IMR-90 (cell line): ENCODE data around the gene DIAPH2. TPM values are rescaled to one million over a fixed set of nuclear protein-coding genes. Genes with fewer than 3 reads are reported as not detected.

Experiments used
- ATAC-seq: fragments of 200-7000 bp; cut with Tn5 transposase; 2 replicates; pipeline ENCODE4 v1.9.1; 2020; ENCODE audit warnings: low read depth, mild to moderate bottlenecking, moderate library complexity
- BruUV-seq: library from RNA; stranded (reverse); fragments of 400-500 nt; replicated peaks from 2 replicates; lab custom pipeline; 2021; lab: Mats Ljungman, UMichigan
- CTCF ChIA-PET: fragments of 300-600 bp; formaldehyde crosslinking; extraction: SDS; loops from one replicate; lab custom pipeline; 2021; ENCODE audit warnings: antibody characterized with exemption; lab: Yijun Ruan, JAX
- POLR2A ChIA-PET: fragments of 300-600 bp; sonication (Branson Sonifier 250); formaldehyde crosslinking; loops from one replicate; lab custom pipeline; 2022; ENCODE audit warnings: antibody characterized with exemption; ENCODE audit not compliant: unreplicated experiment; lab: Charles Lee
- DNase-seq: peaks from one replicate; pipeline ENCODE4 v3.0.0; 2013
- H2AFZ ChIP-seq: replicated peaks from 2 replicates; pipeline ENCODE3; 2013; ENCODE audit warnings: low read length, mild to moderate bottlenecking; ENCODE audit not compliant: poor library complexity
- H2AK5ac ChIP-seq: 2 replicates; pipeline ENCODE4 v1.6.1; 2013; ENCODE audit warnings: low read depth, low read length, inconsistent platforms
- H2AK9ac ChIP-seq: replicated peaks from 2 replicates; pipeline ENCODE3; 2013; ENCODE audit warnings: mild to moderate bottlenecking, low read depth, low read length, moderate library complexity; ENCODE audit not compliant: poor library complexity
- H2BK120ac ChIP-seq: 2 replicates; pipeline ENCODE4 v1.6.1; 2013; ENCODE audit warnings: low read depth, low read length, inconsistent platforms
- H2BK15ac ChIP-seq: 3 replicates; pipeline ENCODE4 v1.6.1; 2013; ENCODE audit warnings: low read depth, low read length, inconsistent platforms
- H2BK20ac ChIP-seq: 2 replicates; pipeline ENCODE4 v1.6.1; 2013; ENCODE audit warnings: low read depth, mild to moderate bottlenecking, inconsistent platforms, low read length, moderate library complexity
- H2BK5ac ChIP-seq: 2 replicates; pipeline ENCODE4 v1.6.1; 2013; ENCODE audit warnings: mild to moderate bottlenecking, low read depth, low read length, inconsistent platforms; ENCODE audit not compliant: poor library complexity, severe bottlenecking
- H3K14ac ChIP-seq: replicated peaks from 2 replicates; pipeline ENCODE4 v1.6.1; 2013; ENCODE audit warnings: low read depth, low read length, inconsistent platforms
- H3K18ac ChIP-seq: 2 replicates; pipeline ENCODE4 v1.6.1; 2013; ENCODE audit warnings: low read depth, low read length, control low read depth
- H3K23ac ChIP-seq: 2 replicates; pipeline ENCODE4 v1.6.1; 2013; ENCODE audit warnings: low read depth, low read length, inconsistent platforms
- H3K27ac ChIP-seq: 2 replicates; pipeline ENCODE4 v1.5.1; 2013; ENCODE audit warnings: mild to moderate bottlenecking, control low read depth, low read length; ENCODE audit not compliant: insufficient read depth
- H3K27me3 ChIP-seq: 2 replicates; pipeline ENCODE4 v1.6.1; 2013; ENCODE audit warnings: low read length; ENCODE audit not compliant: control insufficient read depth, insufficient read depth
- H3K36me3 ChIP-seq: 2 replicates; pipeline ENCODE4 v1.6.1; 2013; ENCODE audit warnings: low read length, mixed read lengths; ENCODE audit not compliant: control insufficient read depth, insufficient read depth
- H3K4ac ChIP-seq: 2 replicates; pipeline ENCODE4 v1.6.1; 2013; ENCODE audit warnings: low read depth, low read length, inconsistent platforms
- H3K4me1 ChIP-seq: 2 replicates; pipeline ENCODE4 v1.6.1; 2013; ENCODE audit warnings: low read length, mixed read lengths; ENCODE audit not compliant: control insufficient read depth, insufficient read depth
- H3K4me2 ChIP-seq: 2 replicates; pipeline ENCODE4 v1.6.1; 2013; ENCODE audit warnings: low read depth, mild to moderate bottlenecking, control low read depth, low read length, moderate library complexity
- H3K4me3 ChIP-seq: 2 replicates; pipeline ENCODE4 v1.5.1; 2013; ENCODE audit warnings: low read depth, mild to moderate bottlenecking, control low read depth, low read length, moderate library complexity; ENCODE audit not compliant: insufficient read depth
- H3K56ac ChIP-seq: 2 replicates; pipeline ENCODE4 v1.6.1; 2013; ENCODE audit warnings: low read length, inconsistent platforms; ENCODE audit not compliant: insufficient read depth; ENCODE audit errors: extremely low read depth
- H3K79me1 ChIP-seq, 2 experiments: 2 replicates each; pipeline ENCODE4 v1.6.1; 2013; ENCODE audit warnings: low read length in 2 of 2, inconsistent platforms in 1 of 2, low read depth in 1 of 2
- H3K9ac ChIP-seq: 2 replicates; pipeline ENCODE4 v1.6.1; 2013; ENCODE audit warnings: low read depth, low read length, control low read depth
- H3K9me1 ChIP-seq: 2 replicates; pipeline ENCODE4 v1.6.1; 2013; ENCODE audit warnings: low read length, inconsistent platforms; ENCODE audit not compliant: insufficient read depth
- H3K9me3 ChIP-seq: 2 replicates; pipeline ENCODE4 v1.6.1; 2013; ENCODE audit warnings: low read length; ENCODE audit not compliant: control insufficient read depth, insufficient read depth
- H4K20me1 ChIP-seq: 2 replicates; pipeline ENCODE4 v1.6.1; 2013; ENCODE audit warnings: low read length, inconsistent platforms; ENCODE audit not compliant: insufficient read depth
- H4K5ac ChIP-seq: 2 replicates; pipeline ENCODE4 v1.6.1; 2013; ENCODE audit warnings: mild to moderate bottlenecking, low read depth, low read length, control low read depth
- H4K8ac ChIP-seq, 2 experiments: 2 replicates each; pipeline ENCODE4 v1.6.1; 2013; ENCODE audit warnings: low read depth in 2 of 2, low read length in 2 of 2, control low read depth in 1 of 2, inconsistent platforms in 1 of 2
- H4K91ac ChIP-seq: 2 replicates; pipeline ENCODE4 v1.6.1; 2013; ENCODE audit warnings: low read depth, low read length, inconsistent platforms; ENCODE audit not compliant: insufficient read depth
- BHLHE40 ChIP-seq: fragments of 150-350 bp; IDR thresholded peaks from 2 replicates; pipeline ENCODE4 v1.6.1; 2016; ENCODE audit warnings: mild to moderate bottlenecking, low read depth, low read length
- CEBPB ChIP-seq: IDR thresholded peaks from 2 replicates; pipeline ENCODE4 v1.6.1; 2012; ENCODE audit warnings: low read depth, low read length, improper control_type of control experiment
- CHD1 ChIP-seq: IDR thresholded peaks from 2 replicates; pipeline ENCODE4 v1.6.1; 2012; ENCODE audit warnings: low read depth, low read length, improper control_type of control experiment
- FOS ChIP-seq: fragments of 150-350 bp; IDR thresholded peaks from 2 replicates; pipeline ENCODE4 v1.6.1; 2016; ENCODE audit warnings: low read depth, low read length
- MAFK ChIP-seq: IDR thresholded peaks from 2 replicates; pipeline ENCODE4 v1.6.1; 2012; ENCODE audit warnings: low read depth, low read length, improper control_type of control experiment
- MAZ ChIP-seq: IDR thresholded peaks from 2 replicates; pipeline ENCODE4 v1.6.1; 2012; ENCODE audit warnings: low read depth, mild to moderate bottlenecking, low read length, improper control_type of control experiment, moderate library complexity, borderline replicate concordance
- MXI1 ChIP-seq: IDR thresholded peaks from 2 replicates; pipeline ENCODE4 v1.6.1; 2012; ENCODE audit warnings: low read depth, mild to moderate bottlenecking, low read length, moderate library complexity, borderline replicate concordance
- NFE2L2 ChIP-seq: fragments of 150-350 bp; IDR thresholded peaks from 2 replicates; pipeline ENCODE4 v1.6.1; 2016; ENCODE audit warnings: low read depth, mild to moderate bottlenecking, low read length
- POLR2A ChIP-seq: IDR thresholded peaks from 2 replicates; pipeline ENCODE4 v1.6.1; 2012; ENCODE audit warnings: mild to moderate bottlenecking, low read depth, low read length
- RAD21 ChIP-seq: IDR thresholded peaks from 2 replicates; pipeline ENCODE4 v1.6.1; 2012; ENCODE audit warnings: low read length, improper control_type of control experiment
- RCOR1 ChIP-seq: IDR thresholded peaks from 2 replicates; pipeline ENCODE4 v1.6.1; 2012; ENCODE audit warnings: mild to moderate bottlenecking, low read length, improper control_type of control experiment; ENCODE audit not compliant: insufficient replicate concordance
- RFX5 ChIP-seq: IDR thresholded peaks from 2 replicates; pipeline ENCODE4 v1.8.0; 2012; ENCODE audit warnings: low read depth, mild to moderate bottlenecking, low read length, moderate library complexity
- SMC3 ChIP-seq: fragments of 150-350 bp; IDR thresholded peaks from 2 replicates; pipeline ENCODE4 v1.6.1; 2016; ENCODE audit warnings: low read depth, mild to moderate bottlenecking, antibody characterized with exemption, low read length, moderate library complexity
- WGBS, 2 experiments: methylation state at CpG; one replicate each; pipeline versions ENCODE4 v1.1.5 to v1.1.7; 2013; ENCODE audit warnings: missing lambda C conversion rate in 2 of 2; ENCODE audit not compliant: insufficient read length in 1 of 2; ENCODE audit errors: extremely low coverage in 2 of 2; 5-methylcytosine and 5-hydroxymethylcytosine counted together
- dilution Hi-C: fragments of 300-500 bp; cut with HindIII; formaldehyde crosslinking; loops from one replicate; pipeline ENCODE4 v1.14.3; 2018; ENCODE audit warnings: low sequenced_read_pairs; ENCODE audit not compliant: unreplicated experiment
- in situ Hi-C: fragments of 300-500 bp; cut with MboI; formaldehyde crosslinking; loops from 3 replicates; pipeline ENCODE4 v1.14.3; 2019; ENCODE audit warnings: low sequenced_read_pairs, inconsistent platforms, mixed read lengths
- intact Hi-C: fragments of 100-400 bp; cut with micrococcal nuclease; formaldehyde crosslinking; loops from 2 replicates; pipeline ENCODE4 v1.10.0; 2022
- polyA plus RNA-seq, 3 experiments: library from polyadenylated mRNA; depleted of rRNA; stranded (reverse); fragments of >200 nt; gene quantifications; 2 replicates each; pipeline ENCODE4 v1.2.3, GENCODE V29; 2012; ENCODE audit warnings: low replicate concordance in 1 of 3
- total RNA-seq: library from RNA; depleted of rRNA; stranded (reverse); fragments of >200 nt; gene quantifications from 2 replicates; pipeline ENCODE4 v1.2.3, GENCODE V29; 2012
- TF ChIP-seq, protein P1 (sequence below): fragments of 150-350 bp; IDR thresholded peaks from 2 replicates; pipeline ENCODE4 v1.6.1; 2017; ENCODE audit warnings: mild to moderate bottlenecking, antibody characterized with exemption, low read length, low read depth
- TF ChIP-seq, protein P2 (sequence below): fragments of 150-350 bp; IDR thresholded peaks from 2 replicates; pipeline ENCODE4 v1.6.1; 2016; ENCODE audit warnings: low read depth, mild to moderate bottlenecking, low read length, moderate library complexity, borderline replicate concordance
- TF ChIP-seq, protein P3 (sequence below): conservative IDR thresholded peaks from 2 replicates; pipeline ENCODE4 v1.5.1; 2012; ENCODE audit warnings: mild to moderate bottlenecking, low read depth, low read length, improper control_type of control experiment

Gene DIAPH2
- total and polyA plus RNA-seq, 2 of the 4 experiments (the other 2 are of a cell fraction) = 3.6 to 19.9 TPM

DNA sequence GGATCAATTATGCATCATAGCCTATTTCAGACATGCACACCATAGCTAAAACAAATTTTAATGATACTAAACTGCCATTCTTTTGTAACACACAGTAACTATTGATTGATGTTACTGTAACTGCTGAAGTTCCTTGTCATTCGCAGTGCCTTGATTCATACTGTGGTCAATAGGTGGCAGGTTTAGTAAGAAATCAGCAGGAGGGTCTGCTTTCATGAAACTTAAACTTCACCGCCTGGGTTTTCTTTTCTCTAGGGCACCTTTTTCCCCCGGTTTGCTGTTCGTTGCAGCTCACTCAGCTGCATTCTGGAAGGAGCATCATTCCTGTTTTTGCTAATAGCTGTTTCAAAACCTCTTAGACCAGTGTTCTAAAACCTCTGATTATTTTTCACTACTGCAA, 287.2 kb downstream of the DIAPH2 start:
- no peak for DNase-seq
- in situ Hi-C loops = no loop called here
- H3K27me3 ChIP-seq = no peaks in the 10 kb centered on the region
- ATAC-seq = no peak
- H2AK5ac ChIP-seq = no peak overlapping the region
- H3K9me3 ChIP-seq = no peaks in the 10 kb centered on the region
- H3K23ac ChIP-seq = no peak overlapping the region
- H4K5ac ChIP-seq = no peak overlapping the region
- H3K9ac ChIP-seq = no peak overlapping the region
- H3K4me1 ChIP-seq = no peaks in the 10 kb centered on the region
- H3K27ac ChIP-seq = no peak overlapping the region
- no peak overlapping the region for H3K14ac ChIP-seq
- H3K4me2 ChIP-seq = no peak overlapping the region
- no peak for TF ChIP-seq CHD1
- no peak for TF ChIP-seq MXI1
- TF ChIP-seq MAZ = no peak
- no peak for TF ChIP-seq RAD21
- TF ChIP-seq BHLHE40 = no peak
- no peak for TF ChIP-seq MAFK
- TF ChIP-seq, protein P1, sequence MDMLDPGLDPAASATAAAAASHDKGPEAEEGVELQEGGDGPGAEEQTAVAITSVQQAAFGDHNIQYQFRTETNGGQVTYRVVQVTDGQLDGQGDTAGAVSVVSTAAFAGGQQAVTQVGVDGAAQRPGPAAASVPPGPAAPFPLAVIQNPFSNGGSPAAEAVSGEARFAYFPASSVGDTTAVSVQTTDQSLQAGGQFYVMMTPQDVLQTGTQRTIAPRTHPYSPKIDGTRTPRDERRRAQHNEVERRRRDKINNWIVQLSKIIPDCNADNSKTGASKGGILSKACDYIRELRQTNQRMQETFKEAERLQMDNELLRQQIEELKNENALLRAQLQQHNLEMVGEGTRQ = no peak
- TF ChIP-seq, protein P2, sequence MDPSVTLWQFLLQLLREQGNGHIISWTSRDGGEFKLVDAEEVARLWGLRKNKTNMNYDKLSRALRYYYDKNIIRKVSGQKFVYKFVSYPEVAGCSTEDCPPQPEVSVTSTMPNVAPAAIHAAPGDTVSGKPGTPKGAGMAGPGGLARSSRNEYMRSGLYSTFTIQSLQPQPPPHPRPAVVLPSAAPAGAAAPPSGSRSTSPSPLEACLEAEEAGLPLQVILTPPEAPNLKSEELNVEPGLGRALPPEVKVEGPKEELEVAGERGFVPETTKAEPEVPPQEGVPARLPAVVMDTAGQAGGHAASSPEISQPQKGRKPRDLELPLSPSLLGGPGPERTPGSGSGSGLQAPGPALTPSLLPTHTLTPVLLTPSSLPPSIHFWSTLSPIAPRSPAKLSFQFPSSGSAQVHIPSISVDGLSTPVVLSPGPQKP = no peak
- no peak for TF ChIP-seq NFE2L2
- no peak for TF ChIP-seq SMC3
- no peak for TF ChIP-seq RFX5
- TF ChIP-seq, protein P3, sequence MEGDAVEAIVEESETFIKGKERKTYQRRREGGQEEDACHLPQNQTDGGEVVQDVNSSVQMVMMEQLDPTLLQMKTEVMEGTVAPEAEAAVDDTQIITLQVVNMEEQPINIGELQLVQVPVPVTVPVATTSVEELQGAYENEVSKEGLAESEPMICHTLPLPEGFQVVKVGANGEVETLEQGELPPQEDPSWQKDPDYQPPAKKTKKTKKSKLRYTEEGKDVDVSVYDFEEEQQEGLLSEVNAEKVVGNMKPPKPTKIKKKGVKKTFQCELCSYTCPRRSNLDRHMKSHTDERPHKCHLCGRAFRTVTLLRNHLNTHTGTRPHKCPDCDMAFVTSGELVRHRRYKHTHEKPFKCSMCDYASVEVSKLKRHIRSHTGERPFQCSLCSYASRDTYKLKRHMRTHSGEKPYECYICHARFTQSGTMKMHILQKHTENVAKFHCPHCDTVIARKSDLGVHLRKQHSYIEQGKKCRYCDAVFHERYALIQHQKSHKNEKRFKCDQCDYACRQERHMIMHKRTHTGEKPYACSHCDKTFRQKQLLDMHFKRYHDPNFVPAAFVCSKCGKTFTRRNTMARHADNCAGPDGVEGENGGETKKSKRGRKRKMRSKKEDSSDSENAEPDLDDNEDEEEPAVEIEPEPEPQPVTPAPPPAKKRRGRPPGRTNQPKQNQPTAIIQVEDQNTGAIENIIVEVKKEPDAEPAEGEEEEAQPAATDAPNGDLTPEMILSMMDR = no peak
- no peak for TF ChIP-seq FOS
- TF ChIP-seq CEBPB = no peak
- TF ChIP-seq POLR2A = no peak
- no peak for TF ChIP-seq RCOR1
- no peak overlapping the region for H3K4me3 ChIP-seq
- no peak overlapping the region for H3K4ac ChIP-seq
- BruUV-seq = no TSS peak
- H2BK5ac ChIP-seq = no peak overlapping the region
- H3K18ac ChIP-seq = no peak overlapping the region
- ChIA-PET CTCF (no interaction called here), POLR2A (no interaction called here)
- intact Hi-C loops = no loop called here
- no peaks in the 10 kb centered on the region for H3K79me1 ChIP-seq
- no peak overlapping the region for H2AFZ ChIP-seq
- H2BK120ac ChIP-seq = no peak overlapping the region
- H3K56ac ChIP-seq = no peak overlapping the region
- no peak overlapping the region for H2BK20ac ChIP-seq
- no CpG with 5 or more reads among the region's 4 CpGs for WGBS, 2 experiments
- no peak overlapping the region for H2BK15ac ChIP-seq
- no peaks in the 10 kb centered on the region for H3K36me3 ChIP-seq
- no peak overlapping the region for H2AK9ac ChIP-seq
- H3K9me1 ChIP-seq = no peaks in the 10 kb centered on the region
- H4K20me1 ChIP-seq = no peaks in the 10 kb centered on the region
- H4K91ac ChIP-seq = no peak overlapping the region
- H4K8ac ChIP-seq = no peak overlapping the region
- dilution Hi-C loops = no loop called here
